B cell (primary cell): ENCODE measurements around the gene ANKLE1.

ENCODE experiments used
- CTCF ChIP-seq: fragments of 200-600 bp; IDR thresholded peaks from one replicate; pipeline ENCODE4 v1.8.0; 2022; ENCODE audit warnings: antibody characterized with exemption, mild to moderate bottlenecking
- EZH2 ChIP-seq: IDR thresholded peaks from 2 replicates; pipeline ENCODE4 v1.6.1; 2012; ENCODE audit warnings: borderline replicate concordance, low read depth, mild to moderate bottlenecking, moderate library complexity, low read length; ENCODE audit not compliant: insufficient read depth, poor library complexity, severe bottlenecking

- TF ChIP-seq CTCF (peak; percentile 92), EZH2 (no peak)
These were observed 906 bp downstream of the ANKLE1 start for GRCh38 chr19:17282488-17283125.
